Lower leg skin (tissue), 3 donors: ENCODE measurements around the gene ASB8.

Experiments used
- POLR2A ChIP-seq, 2 donors: fragments of 450-650 bp; IDR thresholded peaks; one replicate each; pipeline ENCODE4 v1.6.1; 2016 to 2017; ENCODE audit warnings: antibody characterized with exemption in 2 of 2, mild to moderate bottlenecking in 1 of 2, moderate library complexity in 1 of 2
- TF ChIP-seq, protein P1 (sequence below), 3 donors: fragments of 450-650 bp; IDR thresholded peaks; one replicate each; pipeline ENCODE4 v1.5.1; 2016; ENCODE audit warnings: antibody characterized with exemption in 3 of 3, mild to moderate bottlenecking in 3 of 3, moderate library complexity in 2 of 3

DNA sequence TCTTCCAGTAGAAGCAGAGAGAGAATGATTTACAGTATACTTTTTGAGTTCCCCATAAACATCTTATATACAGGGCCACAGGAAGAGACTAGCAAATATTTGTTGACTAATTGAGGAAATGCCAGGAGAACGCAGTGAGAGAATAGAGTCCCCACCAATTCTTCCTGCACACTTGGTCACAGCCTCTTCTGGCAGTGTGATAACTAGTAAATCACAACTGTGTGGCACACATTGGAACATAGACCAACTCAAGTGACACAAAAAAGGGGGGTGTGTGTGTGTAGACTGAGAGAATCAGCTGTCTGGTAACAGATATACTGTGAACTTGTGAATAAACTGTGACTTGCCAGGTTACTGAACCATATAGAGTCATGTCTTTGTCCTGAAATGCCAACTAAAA, 27.9 kb downstream of the ASB8 start:
- TF ChIP-seq, protein P1, sequence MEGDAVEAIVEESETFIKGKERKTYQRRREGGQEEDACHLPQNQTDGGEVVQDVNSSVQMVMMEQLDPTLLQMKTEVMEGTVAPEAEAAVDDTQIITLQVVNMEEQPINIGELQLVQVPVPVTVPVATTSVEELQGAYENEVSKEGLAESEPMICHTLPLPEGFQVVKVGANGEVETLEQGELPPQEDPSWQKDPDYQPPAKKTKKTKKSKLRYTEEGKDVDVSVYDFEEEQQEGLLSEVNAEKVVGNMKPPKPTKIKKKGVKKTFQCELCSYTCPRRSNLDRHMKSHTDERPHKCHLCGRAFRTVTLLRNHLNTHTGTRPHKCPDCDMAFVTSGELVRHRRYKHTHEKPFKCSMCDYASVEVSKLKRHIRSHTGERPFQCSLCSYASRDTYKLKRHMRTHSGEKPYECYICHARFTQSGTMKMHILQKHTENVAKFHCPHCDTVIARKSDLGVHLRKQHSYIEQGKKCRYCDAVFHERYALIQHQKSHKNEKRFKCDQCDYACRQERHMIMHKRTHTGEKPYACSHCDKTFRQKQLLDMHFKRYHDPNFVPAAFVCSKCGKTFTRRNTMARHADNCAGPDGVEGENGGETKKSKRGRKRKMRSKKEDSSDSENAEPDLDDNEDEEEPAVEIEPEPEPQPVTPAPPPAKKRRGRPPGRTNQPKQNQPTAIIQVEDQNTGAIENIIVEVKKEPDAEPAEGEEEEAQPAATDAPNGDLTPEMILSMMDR (IDR thresholded peaks at IDR 0.05), result no peak
- TF ChIP-seq POLR2A (IDR thresholded peaks at IDR 0.05), result no peak
